PC-3 (cell line): ENCODE data around the gene MTG1. TPM values are rescaled to one million over a fixed set of nuclear protein-coding genes. Genes with fewer than 3 reads are reported as not detected.

ENCODE experiments used
- ATAC-seq: fragments of 200-7000 bp; cut with Tn5 transposase; 2 replicates; pipeline ENCODE4 v1.9.1; 2020; ENCODE audit warnings: mild to moderate bottlenecking, moderate library complexity
- BruUV-seq: library from RNA; stranded (reverse); fragments of 400-500 nt; replicated peaks from 2 replicates; lab custom pipeline; 2021; lab: Mats Ljungman, UMichigan
- CTCF ChIA-PET: fragments of 300-600 bp; sonication (Branson Sonifier 250); formaldehyde crosslinking; loops from one replicate; lab custom pipeline; 2022; ENCODE audit warnings: antibody characterized with exemption; lab: Charles Lee
- POLR2A ChIA-PET: fragments of 300-600 bp; sonication (Branson Sonifier 250); formaldehyde crosslinking; loops from one replicate; lab custom pipeline; 2022; ENCODE audit warnings: antibody characterized with exemption; ENCODE audit not compliant: unreplicated experiment; lab: Charles Lee
- DNase-seq: peaks from one replicate; pipeline ENCODE4 v3.0.0-alpha.2; 2015
- H2AFZ ChIP-seq: fragments of 300-600 bp; sonication (generic); 2 replicates; pipeline ENCODE4 v1.6.0; 2016; ENCODE audit warnings: antibody characterized with exemption, low read length
- H3F3A ChIP-seq: fragments of 300-600 bp; sonication (generic); one replicate; pipeline ENCODE4 v1.6.0; 2017; ENCODE audit warnings: antibody characterized with exemption, low read length, control low read depth, mild to moderate bottlenecking; ENCODE audit not compliant: unreplicated experiment
- H3K27ac ChIP-seq: fragments of 300-600 bp; sonication (generic); 2 replicates; pipeline ENCODE4 v1.5.1; 2016; ENCODE audit warnings: mild to moderate bottlenecking, low read length
- H3K27me3 ChIP-seq: fragments of 300-600 bp; sonication (generic); 2 replicates; pipeline ENCODE4 v1.6.1; 2016; ENCODE audit warnings: low read length, mixed read lengths
- H3K36me3 ChIP-seq: fragments of 300-600 bp; sonication (generic); 2 replicates; pipeline ENCODE4 v1.6.1; 2016; ENCODE audit warnings: low read depth, mixed run types, low read length, mixed read lengths
- H3K4me1 ChIP-seq: fragments of 300-600 bp; sonication (generic); 2 replicates; pipeline ENCODE4 v1.5.1; 2016; ENCODE audit warnings: low read length; ENCODE audit not compliant: insufficient read depth
- H3K4me2 ChIP-seq: fragments of 300-600 bp; sonication (generic); 2 replicates; pipeline ENCODE4 v1.6.0; 2016; ENCODE audit warnings: low read length
- H3K4me3 ChIP-seq: fragments of 300-600 bp; sonication (generic); 2 replicates; pipeline ENCODE4 v1.5.1; 2016; ENCODE audit warnings: mild to moderate bottlenecking, low read length, mixed read lengths
- H3K79me2 ChIP-seq: fragments of 300-600 bp; sonication (generic); 2 replicates; pipeline ENCODE4 v1.6.1; 2017; ENCODE audit warnings: low read length, mixed read lengths
- H3K9ac ChIP-seq: fragments of 300-600 bp; sonication (generic); 2 replicates; pipeline ENCODE4 v1.6.0; 2016; ENCODE audit warnings: mild to moderate bottlenecking, low read length
- H3K9me2 ChIP-seq: fragments of 300-600 bp; sonication (generic); replicated peaks from 2 replicates; pipeline ENCODE4 v1.6.1; 2016; ENCODE audit warnings: mixed run types, low read length, mixed read lengths
- H3K9me3 ChIP-seq: fragments of 300-600 bp; sonication (generic); 2 replicates; pipeline ENCODE4 v1.6.1; 2016; ENCODE audit warnings: low read length, mixed read lengths
- H4K20me1 ChIP-seq: fragments of 300-600 bp; sonication (generic); 2 replicates; pipeline ENCODE4 v1.6.1; 2016; ENCODE audit warnings: low read length, mixed read lengths
- CTCF ChIP-seq: fragments of 300-600 bp; sonication (generic); conservative IDR thresholded peaks from 2 replicates; pipeline ENCODE4 v1.5.1; 2017; ENCODE audit warnings: antibody characterized with exemption, low read depth, mild to moderate bottlenecking, low read length
- EZH2 ChIP-seq: fragments of 300-600 bp; sonication (generic); IDR thresholded peaks from one replicate; pipeline ENCODE4 v1.6.1; 2017; ENCODE audit warnings: antibody characterized with exemption, mild to moderate bottlenecking, low read length; ENCODE audit not compliant: unreplicated experiment
- EZH2phosphoT487 ChIP-seq: fragments of 300-600 bp; sonication (generic); IDR thresholded peaks from 2 replicates; pipeline ENCODE4 v1.6.1; 2018; ENCODE audit warnings: mild to moderate bottlenecking, antibody characterized with exemption, low read length, borderline replicate concordance
- intact Hi-C: fragments of 100-400 bp; cut with micrococcal nuclease; formaldehyde crosslinking; loops from 2 replicates; pipeline ENCODE4 v1.9.0; 2023
- total RNA-seq: library from RNA; depleted of rRNA; stranded (reverse); fragments of >200 nt; gene quantifications from 2 replicates; pipeline ENCODE4 v1.2.3, GENCODE V29; 2014

Gene MTG1
- total RNA-seq, 1 experiment from 2014 or later: 39.4 TPM

GRCh38 chr10:133405272-133405671 is 11.3 kb downstream of the MTG1 start:
- H3K36me3 ChIP-seq: peaks cover 36% of the 10 kb centered on the region
- no TSS peak for BruUV-seq
- H2AFZ ChIP-seq: no peak overlapping the region
- H3K27ac ChIP-seq: no peak overlapping the region
- no peaks in the 10 kb centered on the region for H3K27me3 ChIP-seq
- H3K4me2 ChIP-seq: no peak overlapping the region
- H3F3A ChIP-seq: no peaks in the 10 kb centered on the region
- no peak overlapping the region for H3K4me3 ChIP-seq
- DNase-seq (no peak), ATAC-seq (no peak)
- CTCF ChIA-PET: no interaction called here
- no peaks in the 10 kb centered on the region for H3K9me2 ChIP-seq
- no peaks in the 10 kb centered on the region; the same call in 1 of the 2 replicates for H3K4me1 ChIP-seq
- POLR2A ChIA-PET: interaction anchor here (0.7 kb wide), 1 partner anchor 14 kb away, joined by 5 read pairs; no protein-coding TSS in a partner anchor
- peaks cover 73% of the 10 kb centered on the region for H3K79me2 ChIP-seq
- H3K9ac ChIP-seq: no peak overlapping the region
- intact Hi-C loops: no loop called here
- TF ChIP-seq EZH2phosphoT487: no peak
- no peak for TF ChIP-seq EZH2
- no peak for TF ChIP-seq CTCF
- H4K20me1 ChIP-seq: peaks cover 7% of the 10 kb centered on the region; the same call in 1 of the 2 replicates
- H3K9me3 ChIP-seq: no peaks in the 10 kb centered on the region

GRCh38 chr10:133405844-133406527 is 12.0 kb downstream of the MTG1 start:
- no peak for DNase-seq
- TF ChIP-seq EZH2phosphoT487 (no peak), CTCF (no peak), EZH2 (no peak)

More at GRCh38 chr10:133405844-133406527, 12.0 kb downstream of the MTG1 start:
- intact Hi-C loops: no loop called here
- Histone ChIP-seq H3K27ac (no peak overlapping the region), H3K4me3 (no peak overlapping the region), H3K9me2 (no peaks in the 10 kb centered on the region), H3K27me3 (no peaks in the 10 kb centered on the region), H3K79me2 (peaks cover 74% of the 10 kb centered on the region), H3K9me3 (0 out of 2 replicates have a peak, but pooled peaks cover 1% of the 10 kb centered on the region), H3K36me3 (peaks cover 42% of the 10 kb centered on the region), H4K20me1 (peaks cover 7% of the 10 kb centered on the region; the same call in 1 of the 2 replicates), H3K4me1 (no peaks in the 10 kb centered on the region; the same call in 1 of the 2 replicates), H2AFZ (no peak overlapping the region), H3F3A (no peaks in the 10 kb centered on the region), H3K4me2 (no peak overlapping the region), H3K9ac (no peak overlapping the region)
- no peak for ATAC-seq
- POLR2A ChIA-PET: interaction anchor here (0.7 kb wide), 1 partner anchor 15 kb away, joined by 5 read pairs; no protein-coding TSS in a partner anchor
- no TSS peak for BruUV-seq
- CTCF ChIA-PET: no interaction called here
